ENCODE data around the gene PRR23A.
"Not testable (repeated sequence)": the region's sequence is repeated elsewhere in the genome, so short reads cannot be mapped to it uniquely, and the experiment has no call there.

Gene PRR23A

DNA sequence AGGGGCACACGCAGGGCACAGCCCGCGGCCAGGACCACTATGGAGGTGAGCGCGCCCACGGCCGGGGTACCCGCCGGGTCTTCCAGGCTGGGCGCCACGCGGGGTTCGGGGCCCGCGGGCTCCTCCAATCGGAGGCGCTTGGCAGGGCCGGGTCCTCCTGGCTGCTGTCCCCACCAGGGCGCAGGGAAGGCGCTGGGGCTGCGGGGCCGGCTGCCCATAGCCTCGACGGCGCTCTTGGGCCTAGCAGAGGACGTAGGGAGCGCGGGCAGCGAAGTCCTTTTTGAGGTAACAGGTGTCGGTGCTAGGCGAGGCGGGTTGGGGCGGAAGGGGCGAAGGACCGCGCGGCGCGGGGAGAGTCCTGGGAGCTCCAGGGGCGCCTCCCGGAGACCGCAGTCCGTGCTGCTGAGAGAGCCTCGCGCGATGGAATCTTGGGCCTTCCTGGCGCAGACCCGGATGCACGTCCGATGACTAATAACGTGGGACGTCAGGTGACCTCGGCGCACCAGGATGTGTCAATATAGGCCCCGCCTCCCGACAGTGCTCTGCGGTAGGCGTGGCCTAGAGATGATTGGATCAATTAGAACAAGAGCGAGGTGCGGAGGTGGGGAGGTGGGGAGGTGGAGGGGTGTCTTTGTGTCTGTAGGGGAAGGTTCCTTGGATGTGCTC lies at the start of gene PRR23A:
Gene PRR23A (minus strand): TSS at position 218 of the 666 bp plus-strand sequence. CDS start 0 bp downstream, at position 218.
- no peak for DNase-seq (ENCODE audit: low read depth)

DNA sequence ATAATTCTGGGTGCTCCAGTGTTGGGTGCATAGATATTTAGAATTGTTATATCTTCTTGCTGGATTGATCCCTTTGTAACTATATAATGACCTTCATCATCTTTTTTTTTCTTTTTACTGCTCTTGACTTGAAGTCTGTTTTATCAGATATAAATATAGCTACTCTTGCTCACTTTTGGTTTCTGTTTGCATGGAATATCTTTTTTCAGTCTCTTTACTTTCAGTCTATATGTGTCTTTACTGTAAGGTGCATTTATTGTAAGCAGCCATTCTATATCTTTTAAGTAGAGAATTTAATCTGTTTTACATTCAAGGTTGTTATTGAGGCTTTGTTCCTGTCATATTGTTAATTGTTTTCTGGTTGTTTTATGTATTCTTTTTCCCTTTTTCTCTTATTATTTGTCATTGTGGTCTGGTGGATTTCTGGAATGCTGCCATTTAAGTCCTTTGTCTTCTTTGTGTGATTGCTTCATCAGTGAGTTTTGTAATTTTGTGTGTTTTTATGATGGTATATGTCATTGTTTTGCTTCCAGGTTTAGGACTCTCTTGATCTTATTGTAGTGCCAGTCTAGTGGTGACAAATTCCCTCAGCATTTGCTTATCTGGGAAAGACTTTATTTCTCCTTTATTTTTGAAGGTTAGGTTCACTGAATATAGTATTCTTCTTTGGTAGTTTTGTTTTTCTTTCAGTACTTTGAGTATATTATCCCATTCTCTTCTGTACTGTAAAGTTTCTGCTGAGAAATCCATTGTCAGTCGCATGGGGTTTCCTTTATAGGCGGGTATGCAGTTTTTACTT lies 46.9 kb upstream of the PRR23A start:
- DNase-seq (ENCODE audit: low read depth): no peak

DNA sequence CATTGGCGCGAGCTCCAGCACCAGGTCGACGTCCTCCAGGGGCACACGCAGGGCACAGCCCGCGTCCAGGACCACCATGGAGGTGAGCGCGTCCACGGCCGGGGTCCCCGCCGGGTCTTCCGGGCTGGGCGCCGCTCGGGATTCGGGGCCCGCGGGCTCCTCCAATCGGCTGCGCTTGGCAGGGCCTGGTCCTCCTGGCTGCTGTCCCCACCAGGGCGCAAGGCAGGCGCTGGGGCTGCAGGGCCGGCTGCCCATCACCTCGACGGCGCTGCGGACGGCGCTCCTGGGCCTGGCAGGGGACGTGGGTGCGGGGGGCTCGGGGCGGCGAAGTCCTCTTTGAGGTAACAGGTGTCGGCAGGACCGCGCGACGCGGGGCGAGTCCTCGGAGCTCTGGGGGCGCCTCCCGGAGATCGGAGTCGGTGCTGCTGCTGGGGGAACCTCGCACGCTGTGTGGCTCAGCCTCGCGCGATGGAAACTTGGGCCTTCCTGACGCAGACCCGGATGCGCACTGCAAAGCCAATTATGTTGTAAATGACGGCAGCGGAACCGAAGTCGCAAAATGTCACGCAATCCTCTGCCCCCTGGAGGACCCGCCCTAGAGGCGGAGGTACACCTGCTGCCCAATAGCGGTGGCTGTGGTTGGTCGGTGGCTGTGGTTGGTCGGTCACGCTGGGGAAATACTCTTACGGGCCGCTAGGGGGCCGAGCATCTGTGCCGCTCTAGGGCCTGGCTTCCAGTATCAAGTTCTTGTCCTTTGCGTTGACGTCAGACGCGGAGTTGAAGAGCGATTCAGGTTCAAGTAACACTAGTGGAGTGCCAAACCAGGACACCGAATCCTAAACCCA lies 38.5 kb upstream of the PRR23A start, which contains the start of gene PRR23C:
Gene PRR23C (minus strand): TSS at position 527 of the 845 bp plus-strand sequence. CDS start 272 bp downstream, at position 255.
- DNase-seq (ENCODE audit: low read depth): no peak

DNA sequence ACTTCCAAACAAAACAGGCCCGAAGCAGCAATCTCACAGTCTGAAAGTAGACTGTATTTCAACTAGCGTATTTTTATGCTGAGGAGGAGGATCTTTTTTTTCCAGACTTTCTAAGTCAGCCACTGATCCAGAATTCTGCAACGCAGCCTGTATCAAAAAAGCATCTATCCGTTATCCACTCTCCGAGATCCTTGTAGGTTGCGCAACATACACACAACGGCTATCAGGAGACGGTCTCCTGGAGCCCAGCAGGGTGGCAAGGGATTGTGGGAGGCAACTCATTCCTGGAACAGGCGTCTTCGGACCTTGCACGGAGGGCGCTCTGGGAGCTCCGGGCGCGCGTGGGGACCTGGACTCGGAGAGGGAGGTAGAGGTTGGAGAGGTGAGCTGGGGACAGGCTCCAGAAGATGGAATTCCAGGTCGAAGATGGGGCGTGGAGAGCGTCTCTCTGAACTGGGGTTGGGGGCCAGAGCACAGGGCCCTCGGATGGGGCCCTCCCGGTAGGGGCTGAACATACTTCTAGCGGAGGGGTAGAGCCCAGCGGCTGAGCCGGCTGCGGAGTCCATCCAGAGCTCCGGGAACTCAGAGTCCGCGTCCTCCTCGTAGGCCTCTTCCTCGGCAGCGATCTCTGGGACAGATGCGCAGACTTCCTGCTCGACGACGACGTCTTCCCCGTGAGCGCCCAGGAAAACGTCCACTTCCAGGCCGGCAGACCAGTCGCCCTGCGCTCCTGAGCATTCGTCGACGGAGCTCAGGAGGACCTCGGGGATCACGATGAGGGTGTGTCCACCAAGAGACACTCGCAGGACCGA lies 37.7 kb upstream of the PRR23A start:
- no peak for DNase-seq (ENCODE audit: low read depth)

DNA sequence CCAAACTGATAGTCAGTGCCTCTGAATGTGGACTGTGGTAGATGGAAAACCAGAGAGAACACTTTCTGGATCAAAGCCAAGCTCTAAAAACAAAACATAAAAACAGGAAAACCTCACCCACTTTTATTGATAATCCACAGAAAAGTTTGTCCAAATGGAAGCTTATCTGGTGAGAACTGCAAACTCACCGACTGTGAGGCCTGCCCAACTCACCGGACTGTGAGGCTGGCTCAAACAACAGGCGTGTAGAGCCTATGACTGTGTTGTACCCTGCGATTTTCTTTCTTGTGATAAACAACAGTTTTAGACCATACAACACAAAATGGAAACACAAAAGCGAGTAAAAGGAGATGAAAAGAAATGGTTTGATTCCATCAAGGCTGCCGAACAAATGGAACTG lies 31.4 kb upstream of the PRR23A start:
- no peak for DNase-seq (ENCODE audit: low read depth)

DNA sequence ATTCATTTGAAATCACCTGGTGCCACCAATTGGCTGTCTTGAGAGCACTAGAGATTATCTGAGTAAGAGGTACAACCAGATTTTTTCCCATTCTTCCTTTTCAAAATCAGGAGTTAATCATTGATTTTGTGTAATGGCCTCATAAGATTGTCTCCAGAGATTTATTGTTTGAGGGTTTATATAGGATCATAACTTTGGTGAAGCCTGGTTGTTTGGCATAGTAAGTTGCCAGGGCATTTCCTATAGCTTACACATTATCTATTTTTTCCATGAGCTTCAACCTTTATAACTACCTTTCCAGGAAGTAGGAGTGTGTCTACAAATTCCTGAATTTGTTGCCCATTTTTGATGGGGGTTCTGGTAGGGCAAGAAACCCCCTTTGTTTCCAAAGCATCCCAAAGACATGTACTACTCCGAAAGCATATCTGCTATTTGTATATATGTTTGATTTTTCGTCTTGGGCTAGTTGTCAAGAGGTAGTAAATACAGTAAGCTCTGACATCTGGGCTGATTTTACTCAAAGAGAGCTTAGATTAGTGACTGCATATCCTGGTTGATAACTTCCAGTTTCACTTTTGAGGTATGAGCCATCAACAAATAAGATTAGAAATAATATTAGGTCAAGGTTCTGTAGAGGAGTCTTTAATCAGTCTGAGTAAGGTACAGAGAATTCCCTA lies 26.4 kb upstream of the PRR23A start:
- DNase-seq (ENCODE audit: low read depth): no peak

DNA sequence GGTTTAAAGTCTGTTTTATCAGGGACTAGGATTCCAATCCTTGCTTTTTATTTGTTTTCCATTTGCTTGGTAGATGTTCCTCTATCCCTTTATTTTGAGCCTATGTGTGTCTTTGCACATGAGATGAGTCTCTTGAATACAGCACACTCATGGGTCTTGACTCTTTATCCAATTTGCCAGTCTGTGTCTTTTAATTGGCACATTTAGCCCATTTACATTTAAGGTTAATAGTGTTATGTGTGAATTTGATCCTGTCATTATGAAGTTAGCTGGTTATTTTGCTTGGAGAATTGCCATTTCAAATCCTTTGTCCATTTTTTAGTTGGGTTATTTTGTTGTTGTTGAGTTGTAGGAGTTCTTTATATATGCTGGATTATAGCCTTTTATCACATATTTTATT lies 24.5 kb upstream of the PRR23A start:
- DNase-seq (ENCODE audit: low read depth): not testable (repeated sequence)

DNA sequence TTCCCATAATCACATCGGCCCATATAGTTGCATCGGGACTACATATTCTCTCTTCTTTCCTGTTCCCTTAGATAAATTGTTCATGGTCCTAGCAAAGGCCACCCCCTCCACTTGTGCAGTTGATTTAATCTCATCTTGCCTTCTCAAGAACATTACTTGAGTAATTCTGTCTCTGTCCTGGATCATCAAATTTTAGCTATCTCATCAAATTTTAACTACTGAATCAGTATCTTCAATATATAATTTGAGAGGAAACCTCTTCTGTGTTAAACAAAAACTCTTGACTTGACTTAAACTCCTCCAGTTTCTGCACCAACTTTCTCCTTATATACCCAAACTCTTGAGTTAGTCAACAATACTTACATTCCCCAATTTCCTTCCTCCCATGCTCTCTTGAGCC lies 18.9 kb upstream of the PRR23A start:
- DNase-seq (ENCODE audit: low read depth): no peak

DNA sequence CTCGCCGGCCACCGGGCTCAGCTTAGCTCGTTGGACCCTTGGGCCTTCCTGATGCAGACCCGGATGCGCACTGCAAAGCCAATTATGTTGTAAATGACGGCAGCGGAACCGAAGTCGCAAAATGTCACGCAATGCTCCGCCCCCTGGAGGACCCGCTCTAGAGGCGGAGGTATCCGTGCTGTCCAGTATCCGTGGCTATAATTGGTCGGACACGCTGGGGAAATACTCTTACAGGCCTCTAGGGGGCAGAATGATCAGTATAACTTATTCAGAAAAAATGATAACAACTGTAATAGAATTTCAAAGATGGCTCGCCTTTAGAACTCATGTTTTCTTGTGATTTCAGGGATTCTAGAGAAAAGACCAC lies 14.8 kb upstream of the PRR23A start, which contains the start of gene PRR23B:
Gene PRR23B (minus strand): TSS at position 59 of the 367 bp plus-strand sequence. CDS start 265 bp downstream, outside the sequence.
- DNase-seq (ENCODE audit: low read depth): no peak

DNA sequence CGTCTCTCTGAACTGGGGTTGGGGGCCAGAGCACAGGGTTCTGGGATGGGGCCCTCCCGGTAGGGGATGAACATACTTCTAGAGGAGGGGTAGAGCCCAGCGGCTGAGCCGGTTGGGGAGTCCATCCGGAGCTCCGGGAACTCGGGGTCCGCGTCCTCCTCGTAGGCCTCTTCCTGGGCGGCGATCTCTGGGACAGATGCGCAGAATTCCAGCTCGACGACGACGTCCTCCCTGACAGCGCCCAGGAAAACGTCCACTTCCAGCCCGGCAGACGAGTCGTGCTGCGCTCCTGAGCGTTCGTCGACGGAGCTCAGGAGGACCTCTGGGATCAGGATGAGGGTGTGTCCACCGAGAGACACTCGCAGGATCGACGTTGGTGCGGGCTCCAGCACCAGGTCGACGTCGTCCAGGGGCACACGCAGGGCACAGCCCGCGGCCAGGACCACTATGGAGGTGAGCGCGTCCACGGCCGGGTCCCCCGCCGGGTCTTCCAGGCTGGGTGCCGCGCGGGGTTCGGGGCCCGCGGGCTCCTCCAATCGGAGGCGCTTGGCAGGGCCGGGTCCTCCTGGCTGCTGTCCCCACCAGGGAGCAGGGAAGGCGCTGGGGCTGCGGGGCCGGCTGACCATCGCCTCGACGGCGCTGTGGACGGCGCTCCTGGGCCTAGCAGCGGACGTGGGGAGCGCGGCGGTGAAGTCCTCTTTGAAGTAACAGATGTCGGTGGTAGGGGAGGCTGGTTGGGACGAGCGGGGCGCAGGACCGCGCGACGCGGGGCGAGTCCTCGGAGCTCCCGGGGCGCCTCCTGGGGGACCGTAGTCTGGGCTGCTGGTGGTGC lies 14.2 kb upstream of the PRR23A start:
- DNase-seq (ENCODE audit: low read depth): no peak

DNA sequence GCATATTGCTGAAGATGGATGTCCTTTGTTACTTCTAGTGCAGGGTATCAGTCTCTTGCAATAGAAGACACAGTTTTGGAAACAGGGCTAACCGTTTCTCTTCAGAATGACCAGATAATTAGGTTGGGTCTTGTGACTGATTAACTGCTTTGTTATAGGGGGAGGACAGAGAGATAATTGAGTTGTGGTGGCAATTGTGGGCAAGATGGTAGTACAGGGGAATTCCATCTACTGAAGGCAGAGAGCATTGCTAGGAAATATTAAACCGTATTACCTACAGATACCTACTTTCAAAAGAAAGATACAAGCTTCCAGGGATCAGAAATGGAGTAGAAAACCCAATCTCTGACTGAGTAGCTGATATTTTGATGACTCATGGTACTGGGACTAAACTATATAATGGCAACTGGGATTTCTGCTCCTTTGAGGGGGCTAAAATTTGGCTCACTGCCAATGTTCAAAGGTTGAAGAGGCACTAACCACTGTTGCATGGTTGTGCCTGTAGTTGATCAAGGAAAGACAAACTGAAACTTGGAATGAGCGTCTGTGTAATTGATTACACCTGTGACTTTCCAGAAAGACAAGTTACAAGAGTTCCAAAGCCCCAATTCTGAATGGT lies 10.5 kb upstream of the PRR23A start:
- DNase-seq (ENCODE audit: low read depth): no peak

DNA sequence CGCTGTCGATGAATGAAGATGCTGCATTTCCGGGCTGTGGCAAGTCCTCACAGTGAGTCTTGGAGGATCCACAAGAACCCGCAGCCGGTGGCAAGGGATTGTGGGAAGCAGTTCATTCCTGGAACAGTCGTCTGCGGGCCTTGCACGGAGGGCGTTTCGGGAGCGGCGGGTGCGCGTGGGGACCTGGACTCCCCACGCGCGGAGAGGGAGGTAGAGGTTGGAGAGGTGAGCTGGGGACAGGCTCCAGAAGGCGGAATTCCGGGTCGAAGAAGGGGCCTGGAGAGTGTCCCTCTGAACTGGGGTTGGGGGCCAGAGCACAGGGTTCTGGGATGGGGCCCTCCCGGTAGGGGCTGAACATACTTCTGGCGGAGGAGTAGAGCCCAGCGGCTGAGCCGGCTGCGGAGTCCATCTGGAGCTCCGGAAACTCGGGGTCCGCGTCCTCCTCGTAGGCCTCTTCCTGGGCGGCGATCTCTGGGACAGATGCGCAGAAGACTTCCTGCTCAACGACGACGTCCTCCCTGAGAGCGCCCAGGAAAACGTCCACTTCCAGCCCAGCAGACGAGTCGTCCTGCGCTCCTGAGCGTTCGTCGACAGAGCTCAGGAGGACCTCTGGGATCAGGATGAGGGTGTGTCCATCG lies 593 bp downstream of the PRR23A start:
- DNase-seq (ENCODE audit: low read depth): no peak

DNA sequence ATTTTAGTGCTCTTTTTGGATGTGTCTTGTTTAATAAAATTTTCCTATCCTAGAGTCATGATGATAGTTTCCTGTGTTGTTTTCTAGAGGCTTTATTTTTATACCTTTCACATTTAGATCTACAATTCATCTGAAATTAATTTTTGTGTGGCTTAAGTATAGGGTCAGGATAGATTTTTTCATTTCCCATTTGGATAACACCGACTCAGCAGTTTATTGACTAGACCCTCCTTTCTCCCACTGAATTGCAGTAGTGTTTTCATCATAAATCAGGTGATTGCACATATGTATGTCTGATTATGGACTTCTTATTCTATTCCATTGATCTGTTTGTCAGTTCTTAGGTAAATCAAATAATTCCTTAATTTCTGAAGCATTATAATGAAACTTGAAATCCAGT lies 10.4 kb downstream of the PRR23A start:
- DNase-seq (ENCODE audit: low read depth): no peak

DNA sequence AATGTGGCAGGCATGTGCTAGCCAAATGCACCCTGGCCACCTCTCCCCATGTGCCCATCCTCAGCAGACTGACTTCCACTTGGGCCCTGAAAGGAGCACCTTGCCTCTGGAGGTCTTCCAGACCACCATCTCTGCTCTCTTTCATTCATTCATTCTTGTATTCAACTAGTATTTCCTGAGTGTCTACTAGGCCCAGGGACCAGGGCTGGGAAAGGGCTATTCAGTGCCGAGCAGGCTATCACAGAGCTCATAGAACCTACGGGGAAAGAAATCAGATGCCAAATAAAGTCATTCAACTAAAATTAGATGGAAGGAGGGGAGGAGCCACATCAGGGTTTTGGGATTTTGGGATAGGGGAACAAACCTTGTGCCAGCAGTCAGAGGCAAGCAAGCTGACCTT lies 18.9 kb downstream of the PRR23A start:
- DNase-seq (ENCODE audit: low read depth): no peak

DNA sequence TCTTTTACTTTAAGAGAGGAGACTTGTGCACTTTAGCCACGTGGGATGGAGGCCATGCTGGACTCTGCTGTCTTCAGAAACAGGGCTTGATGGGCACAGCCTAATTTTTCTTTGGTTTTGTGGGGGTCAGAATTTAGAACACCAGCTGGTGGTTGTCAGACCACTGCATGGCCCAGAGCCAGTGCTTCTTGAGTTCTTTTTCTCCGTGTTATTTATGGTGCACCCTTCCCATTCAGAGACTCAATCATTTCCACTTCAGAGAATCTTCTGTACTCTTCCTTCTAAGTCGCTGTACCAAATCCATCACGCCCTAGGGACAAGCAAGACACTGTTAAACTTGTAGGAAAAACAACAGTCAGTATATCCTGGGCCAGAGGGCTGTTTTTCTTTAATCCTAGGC lies 20.1 kb downstream of the PRR23A start:
- DNase-seq (ENCODE audit: low read depth): no peak

DNA sequence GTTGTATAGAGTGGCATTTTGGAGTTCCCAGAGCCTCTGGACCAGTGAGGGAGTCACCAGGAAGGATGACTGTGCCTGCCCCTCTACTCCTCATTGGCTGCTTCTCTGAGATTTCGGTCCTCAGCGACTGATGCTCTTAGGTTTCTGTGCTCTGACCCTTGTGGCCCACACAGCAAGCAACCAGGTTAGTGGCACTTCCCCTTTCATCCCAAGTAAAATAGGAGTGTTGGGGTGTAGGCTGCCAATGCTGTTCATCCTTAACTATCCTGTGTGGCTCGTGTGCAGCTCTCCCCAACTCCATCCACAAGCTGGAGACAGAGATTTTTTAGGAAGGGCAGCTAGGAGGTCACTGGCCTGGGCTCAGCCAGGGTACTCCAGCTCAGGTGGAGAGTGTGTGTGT lies 21.3 kb downstream of the PRR23A start:
- DNase-seq (ENCODE audit: low read depth): no peak

DNA sequence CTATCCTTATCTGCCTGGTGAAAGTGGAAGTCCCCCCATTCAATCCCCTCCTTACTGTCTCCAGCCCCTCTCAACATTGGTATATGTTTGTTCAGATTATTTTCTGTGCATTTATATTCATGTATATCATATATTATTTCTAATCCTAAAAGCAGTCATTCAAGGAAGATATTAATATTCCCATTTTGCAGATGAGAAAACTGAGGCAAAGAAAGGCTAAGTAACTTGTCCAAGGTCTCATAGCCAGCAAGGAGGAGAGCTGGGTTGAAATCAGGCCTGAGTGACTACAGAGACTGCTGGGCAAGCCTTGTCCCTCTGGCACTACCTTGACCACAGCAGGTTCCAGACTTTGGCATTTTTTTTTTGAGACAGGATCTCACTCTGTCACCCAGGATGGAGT lies 30.0 kb downstream of the PRR23A start:
- DNase-seq (ENCODE audit: low read depth): no peak

DNA sequence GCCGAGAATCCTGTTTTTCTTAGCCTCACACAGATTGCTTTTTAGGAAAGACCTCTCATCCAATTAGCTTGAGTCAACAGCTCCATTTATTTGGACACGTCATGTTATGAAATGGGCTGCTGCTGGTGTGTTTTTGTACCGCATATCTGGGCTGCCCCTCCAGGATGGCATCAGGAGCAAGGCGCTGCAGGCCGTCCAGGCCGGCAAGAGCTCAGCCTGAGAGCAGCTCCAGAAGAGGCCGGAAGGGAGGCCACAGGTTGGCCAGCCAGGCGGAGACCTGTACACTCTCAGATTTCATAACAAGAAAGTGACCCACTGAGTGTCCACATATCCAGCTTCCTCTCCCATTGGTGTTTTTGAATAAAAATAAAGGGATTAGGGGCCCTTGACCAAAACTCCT lies 30.7 kb downstream of the PRR23A start:
- no peak for DNase-seq (ENCODE audit: low read depth)

DNA sequence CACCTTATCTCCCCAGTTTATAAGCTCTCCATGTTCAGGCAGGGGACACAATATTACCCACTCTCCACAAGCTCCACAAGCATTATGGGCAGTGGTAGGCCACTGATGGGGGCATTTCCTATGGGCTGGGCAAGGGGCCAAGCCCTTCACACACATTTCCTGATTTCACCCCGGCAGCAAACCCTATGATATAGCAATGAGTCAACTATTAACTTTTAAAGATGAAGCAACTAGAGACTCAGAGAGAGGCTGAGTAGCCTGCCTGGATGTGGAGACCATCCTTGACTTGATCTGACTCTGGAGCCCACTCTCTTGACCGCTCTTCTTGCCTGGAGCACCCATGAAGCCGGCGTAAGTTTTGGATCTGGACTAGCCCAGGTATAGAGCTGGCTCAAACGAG lies 31.6 kb downstream of the PRR23A start:
- no peak for DNase-seq (ENCODE audit: low read depth)

Data from activated T-cell treated with anti-CD3 and anti-CD28 coated beads for 24 hours (primary cell).